Pancreas (tissue), 10 donors: ENCODE results near the gene ATG4B. TPM values are rescaled to one million over a fixed set of nuclear protein-coding genes. Genes with fewer than 3 reads are reported as not detected.

Experiments used
- ATAC-seq, 4 donors: fragments of 200-7000 bp; cut with Tn5 transposase; one replicate each; pipeline versions ENCODE4 v1.8.0 to v1.9.1; 2020; ENCODE audit warnings: mild to moderate bottlenecking in 4 of 4, moderate library complexity in 4 of 4
- DNase-seq, 6 donors: peaks; one replicate each; pipeline ENCODE4 v3.0.0-alpha.2; 2020
- FAIRE-seq: peaks from 2 replicates; lab custom pipeline; 2012; peaks lifted over from hg19 to GRCh38; lab: Jason Lieb, UNC
- H3K27ac ChIP-seq, 4 donors: fragments of 200-600 bp; sonication (generic); 1 replicate in 3 of 4; 2 replicates in 1 of 4; pipeline versions ENCODE4 v1.5.0 to v1.8.0; 2020
- H3K27me3 ChIP-seq, 4 donors: fragments of 200-600 bp; one replicate each; pipeline ENCODE4 v1.8.0; 2021
- H3K36me3 ChIP-seq, 3 donors: fragments of 200-600 bp; sonication (generic) in 1 of 3; one replicate each; pipeline versions ENCODE4 v1.5.0 to v1.8.0; 2020 to 2021
- H3K4me1 ChIP-seq, 3 donors: fragments of 200-600 bp; one replicate each; pipeline ENCODE4 v1.8.0; 2021
- H3K4me3 ChIP-seq, 4 donors: fragments of 200-600 bp; sonication (generic) in 2 of 4; one replicate each; pipeline versions ENCODE4 v1.5.0 to v1.8.0; 2020 to 2021
- H3K9me3 ChIP-seq, 4 donors: fragments of 200-600 bp; one replicate each; pipeline ENCODE4 v1.8.0; 2021
- WGBS, 2 donors: extraction: QIAGEN DNeasy Blood & Tissue Kit; methylation state at CpG; one replicate each; pipeline ENCODE4 v1.1.7; 2013; 5-methylcytosine and 5-hydroxymethylcytosine counted together
- intact Hi-C, 3 donors: fragments of 100-400 bp; cut with DNase I; formaldehyde crosslinking; loops; one replicate each; pipeline versions ENCODE4 v1.11.1 to v1.14.2; 2022
- polyA plus RNA-seq, 2 donors: library from polyadenylated mRNA; stranded (reverse); fragments of 200-250 nt; gene quantifications; one replicate each; pipeline ENCODE4 v1.2.3, GENCODE V29; 2013
- total RNA-seq, 6 donors: library from RNA; stranded (reverse); fragmentation: NEBNext Ultra II Directional in 4 of 6; extraction: Animal tissue kit (Norgen Biotek cat#: 25700) in 4 of 6; gene quantifications; one replicate each; pipeline versions ENCODE4 v1.2.1 to v1.2.4, GENCODE V29; 2021 to 2023
- TF ChIP-seq, protein P1 (sequence below), 4 donors: fragments of 200-600 bp; sonication (generic) in 3 of 4; IDR thresholded peaks; one replicate each; pipeline versions ENCODE4 v1.5.0 to v1.8.0; 2021; ENCODE audit warnings: antibody characterized with exemption in 4 of 4
- donor health status: healthy with polysubstance abuse.
- donor health status: DM: no; HTN: no; CAD: no; lungs with moderate emphysema.
- donor health status: DM: no; HTN: no; CAD: no.
- donor health status: control.
- donor health status: control.
- donor health status: Bipolar disorder and iron deficiency.
- donor health status: DM: yes; HTN: yes; CAD: no.
- donor health status: DM: no; HTN: no; CAD: no.
- donor health status: DM: no; HTN: no; CAD: no.
- donor health status: DM: yes; HTN: yes; CAD: no.

ATG4B gene
- total and polyA plus RNA-seq, 8 donors: 22.8 to 107 (median 31.2) TPM

DNA sequence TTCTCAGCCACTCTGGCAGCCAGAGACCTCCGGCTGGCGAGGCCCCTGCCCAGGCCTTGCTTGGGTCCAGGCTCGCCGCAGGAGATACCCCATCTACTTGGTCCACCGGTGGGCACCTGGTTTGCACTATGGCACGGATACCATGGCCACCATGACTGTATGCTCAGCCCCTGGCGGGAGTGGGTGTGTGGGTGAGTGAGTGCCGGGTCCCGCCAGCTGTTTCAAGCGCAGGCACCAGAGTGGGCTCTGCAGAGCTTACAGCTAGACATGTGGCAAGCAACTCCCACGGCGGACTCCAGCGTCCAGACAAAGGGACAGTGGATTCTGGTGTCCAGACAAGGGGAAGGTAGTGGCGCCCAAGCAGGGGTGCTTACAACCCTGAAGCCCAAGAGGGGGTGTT is 1.4 kb downstream of the ATG4B start:
- Histone ChIP-seq H3K4me1 (peaks cover 8 to 18% (median 17%) of the 10 kb centered on the region in 3 donors), H3K4me3 (peak overlapping the region in 3 of 4 donors; percentile 0 to 88 (median 87)), H3K27ac (no peak overlapping the region), H3K27me3 (no peaks in the 10 kb centered on the region), H3K9me3 (no peaks in the 10 kb centered on the region), H3K36me3 (no peaks in the 10 kb centered on the region)
- DNase-seq (peak in 1 of 6 donors; percentile 69), FAIRE-seq (no peak), ATAC-seq (no peak)
- TF ChIP-seq, protein P1, sequence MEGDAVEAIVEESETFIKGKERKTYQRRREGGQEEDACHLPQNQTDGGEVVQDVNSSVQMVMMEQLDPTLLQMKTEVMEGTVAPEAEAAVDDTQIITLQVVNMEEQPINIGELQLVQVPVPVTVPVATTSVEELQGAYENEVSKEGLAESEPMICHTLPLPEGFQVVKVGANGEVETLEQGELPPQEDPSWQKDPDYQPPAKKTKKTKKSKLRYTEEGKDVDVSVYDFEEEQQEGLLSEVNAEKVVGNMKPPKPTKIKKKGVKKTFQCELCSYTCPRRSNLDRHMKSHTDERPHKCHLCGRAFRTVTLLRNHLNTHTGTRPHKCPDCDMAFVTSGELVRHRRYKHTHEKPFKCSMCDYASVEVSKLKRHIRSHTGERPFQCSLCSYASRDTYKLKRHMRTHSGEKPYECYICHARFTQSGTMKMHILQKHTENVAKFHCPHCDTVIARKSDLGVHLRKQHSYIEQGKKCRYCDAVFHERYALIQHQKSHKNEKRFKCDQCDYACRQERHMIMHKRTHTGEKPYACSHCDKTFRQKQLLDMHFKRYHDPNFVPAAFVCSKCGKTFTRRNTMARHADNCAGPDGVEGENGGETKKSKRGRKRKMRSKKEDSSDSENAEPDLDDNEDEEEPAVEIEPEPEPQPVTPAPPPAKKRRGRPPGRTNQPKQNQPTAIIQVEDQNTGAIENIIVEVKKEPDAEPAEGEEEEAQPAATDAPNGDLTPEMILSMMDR (IDR thresholded peaks at IDR 0.05): no peak
- WGBS, 2 donors: 96 to 98% methylated on average over 14 of the region's 14 CpGs
- intact Hi-C loops: loop anchor here in 1 of 3 donors (1.0 kb wide), 1 partner anchor 14 kb away; no protein-coding TSS in a partner anchor

DNA sequence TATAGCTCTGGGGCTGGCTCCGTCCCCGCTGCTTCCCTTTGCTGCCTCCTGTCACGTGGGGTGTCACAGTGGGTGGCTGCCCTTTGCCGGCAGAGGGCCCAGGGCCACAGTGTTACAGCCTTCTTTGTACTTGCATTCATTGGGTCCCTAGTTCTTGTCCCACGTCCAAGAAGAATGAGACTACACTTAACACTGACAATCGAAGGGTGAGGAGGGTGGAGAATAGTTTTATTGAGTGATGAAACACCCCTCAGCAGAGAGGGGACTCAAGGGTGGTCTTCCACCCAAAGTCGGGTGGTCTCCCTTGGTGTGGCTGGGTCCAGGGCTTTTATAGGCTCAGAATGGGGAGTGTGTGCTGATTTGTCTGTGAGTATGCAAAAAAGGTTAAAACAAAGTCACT is 1.9 kb downstream of the ATG4B start:
- TF ChIP-seq, protein P1 (IDR thresholded peaks at IDR 0.05): no peak
- H3K27me3 ChIP-seq: no peaks in the 10 kb centered on the region
- no peak for DNase-seq
- H3K36me3 ChIP-seq: no peaks in the 10 kb centered on the region
- FAIRE-seq: no peak
- intact Hi-C loops: loop anchor here in 1 of 3 donors (1.0 kb wide), 1 partner anchor 14 kb away; no protein-coding TSS in a partner anchor
- no peaks in the 10 kb centered on the region for H3K9me3 ChIP-seq
- no peak for ATAC-seq
- no peak overlapping the region for H3K27ac ChIP-seq
- peaks cover 8 to 18% (median 17%) of the 10 kb centered on the region in 3 donors for H3K4me1 ChIP-seq
- no peak overlapping the region for H3K4me3 ChIP-seq
- 95 to 97% methylated on average over 7 of the region's 7 CpGs for WGBS, 2 donors

DNA sequence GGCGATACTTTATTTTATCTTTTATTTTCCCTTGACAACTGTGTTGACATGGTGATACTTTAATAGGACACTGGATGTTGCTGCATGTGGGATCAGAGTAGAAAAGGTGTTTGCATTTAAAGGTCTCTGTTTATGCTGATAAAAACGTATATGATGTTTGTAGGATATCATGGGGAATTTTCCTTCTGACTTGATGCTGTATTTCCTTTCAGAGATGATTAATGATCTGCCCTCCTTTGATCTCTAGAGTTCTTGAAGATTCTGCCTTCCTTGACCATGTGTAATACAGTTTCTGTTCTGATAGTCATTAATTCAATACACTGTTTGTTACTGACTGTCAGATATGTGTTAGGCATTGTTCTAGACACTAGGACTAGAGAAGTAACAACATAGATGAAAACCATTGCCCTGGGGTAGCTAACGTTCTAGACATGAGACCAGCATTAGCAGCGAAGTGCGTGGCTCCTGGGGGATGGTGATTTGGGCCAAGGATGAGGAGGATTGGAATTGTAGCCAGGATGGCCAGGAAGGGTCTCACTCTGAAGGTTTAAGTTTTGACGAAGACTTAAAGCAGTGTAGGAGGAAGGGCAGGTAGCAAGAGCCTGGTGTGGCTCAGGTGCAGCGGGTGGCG is 2.8 kb downstream of the ATG4B start:
- FAIRE-seq (no peak), ATAC-seq (no peak), DNase-seq (no peak)
- H3K36me3 ChIP-seq: no peaks in the 10 kb centered on the region
- no peaks in the 10 kb centered on the region for H3K9me3 ChIP-seq
- no peaks in the 10 kb centered on the region for H3K27me3 ChIP-seq
- H3K4me1 ChIP-seq: peaks cover 8 to 18% (median 16%) of the 10 kb centered on the region in 3 donors
- TF ChIP-seq, protein P1 (IDR thresholded peaks at IDR 0.05): no peak
- H3K27ac ChIP-seq: no peak overlapping the region
- WGBS, 2 donors: 81 to 83% methylated on average over 8 of the region's 8 CpGs
- no peak overlapping the region for H3K4me3 ChIP-seq
- intact Hi-C loops: no loop called here

DNA sequence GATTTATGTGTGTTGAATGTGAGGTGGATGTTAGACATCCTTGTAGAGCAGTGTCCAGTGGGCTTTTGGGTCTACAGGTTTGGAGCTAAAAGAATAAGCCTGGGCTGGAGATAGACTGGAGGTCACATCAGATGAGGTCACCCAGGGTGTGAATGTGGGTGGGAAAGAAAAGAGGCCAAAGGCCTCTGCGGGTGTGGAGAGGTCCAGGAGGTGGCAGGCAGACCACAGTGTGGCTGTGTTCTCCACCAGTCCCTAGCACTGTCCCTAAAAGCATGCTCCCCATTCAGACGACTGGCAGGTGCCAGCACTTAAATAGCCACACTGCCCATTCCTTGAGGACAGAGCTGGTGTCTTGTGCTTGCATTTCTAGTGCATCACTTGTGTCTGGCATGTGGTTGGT is 4.1 kb downstream of the ATG4B start:
- no peak overlapping the region for H3K4me3 ChIP-seq
- TF ChIP-seq, protein P1 (IDR thresholded peaks at IDR 0.05): no peak
- intact Hi-C loops: no loop called here
- DNase-seq (no peak), FAIRE-seq (no peak), ATAC-seq (no peak)
- WGBS, 2 donors: 45 to 52% methylated on average over 2 of the region's 2 CpGs
- no peaks in the 10 kb centered on the region for H3K36me3 ChIP-seq
- no peaks in the 10 kb centered on the region for H3K27me3 ChIP-seq
- H3K4me1 ChIP-seq: peaks cover 8 to 11% (median 9%) of the 10 kb centered on the region in 3 donors
- no peaks in the 10 kb centered on the region for H3K9me3 ChIP-seq
- no peak overlapping the region for H3K27ac ChIP-seq
